Activated CD8-positive, alpha-beta memory T cell treated with anti-CD3 and anti-CD28 coated beads, Interleukin-2, amount 50 U/mL, for 1 hour (primary cell): ENCODE data around the gene COL18A1.

ENCODE experiments used
- DNase-seq: peaks from one replicate; pipeline ENCODE4 v3.0.0-alpha.2; 2020; ENCODE audit errors: extremely low read depth

COL18A1 gene

DNA sequence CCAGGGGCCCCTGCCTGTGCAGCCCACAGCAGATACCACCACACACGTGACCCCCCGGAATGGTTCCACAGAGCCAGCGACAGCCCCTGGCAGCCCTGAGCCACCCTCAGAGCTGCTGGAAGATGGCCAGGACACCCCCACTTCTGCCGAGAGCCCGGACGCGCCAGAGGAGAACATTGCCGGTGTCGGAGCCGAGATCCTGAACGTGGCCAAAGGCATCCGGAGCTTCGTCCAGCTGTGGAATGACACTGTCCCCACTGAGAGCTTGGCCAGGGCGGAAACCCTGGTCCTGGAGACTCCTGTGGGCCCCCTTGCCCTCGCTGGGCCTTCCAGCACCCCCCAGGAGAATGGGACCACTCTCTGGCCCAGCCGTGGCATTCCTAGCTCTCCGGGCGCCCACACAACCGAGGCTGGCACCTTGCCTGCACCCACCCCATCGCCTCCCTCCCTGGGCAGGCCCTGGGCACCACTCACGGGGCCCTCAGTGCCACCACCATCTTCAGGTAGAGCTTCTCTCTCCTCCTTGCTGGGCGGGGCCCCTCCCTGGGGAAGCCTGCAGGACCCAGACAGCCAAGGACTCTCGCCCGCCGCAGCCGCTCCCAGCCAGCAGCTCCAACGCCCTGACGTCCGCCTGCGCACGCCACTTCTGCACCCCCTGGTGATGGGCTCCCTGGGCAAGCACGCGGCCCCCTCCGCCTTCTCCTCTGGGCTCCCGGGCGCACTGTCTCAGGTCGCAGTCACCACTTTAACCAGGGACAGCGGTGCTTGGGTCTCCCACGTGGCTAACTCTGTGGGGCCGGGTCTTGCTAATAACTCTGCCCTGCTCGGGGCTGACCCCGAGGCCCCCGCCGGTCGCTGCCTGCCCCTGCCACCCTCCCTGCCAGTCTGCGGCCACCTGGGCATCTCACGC lies 51.0 kb downstream of the COL18A1 start:
- no peak for DNase-seq

DNA sequence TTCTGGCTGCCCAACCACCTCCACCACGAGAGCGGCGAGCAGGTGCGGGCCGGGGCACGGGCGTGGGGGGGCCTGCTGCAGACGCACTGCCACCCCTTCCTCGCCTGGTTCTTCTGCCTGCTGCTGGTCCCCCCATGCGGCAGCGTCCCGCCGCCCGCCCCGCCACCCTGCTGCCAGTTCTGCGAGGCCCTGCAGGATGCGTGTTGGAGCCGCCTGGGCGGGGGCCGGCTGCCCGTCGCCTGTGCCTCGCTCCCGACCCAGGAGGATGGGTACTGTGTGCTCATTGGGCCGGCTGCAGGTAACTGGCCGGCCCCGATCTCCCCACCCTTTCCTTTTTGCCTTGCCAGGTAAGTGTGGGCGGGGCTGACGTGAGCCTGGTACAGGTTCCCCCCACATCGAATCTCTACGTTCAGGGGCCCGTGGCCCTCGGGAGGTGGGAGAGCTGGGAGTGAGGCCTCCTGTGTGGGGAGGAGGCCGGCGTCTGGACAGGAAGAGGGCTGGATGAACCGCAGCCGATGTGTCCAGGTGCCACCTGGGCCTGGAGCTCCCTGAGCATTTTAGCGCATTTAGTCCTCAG lies 51.7 kb downstream of the COL18A1 start:
- no peak for DNase-seq

DNA sequence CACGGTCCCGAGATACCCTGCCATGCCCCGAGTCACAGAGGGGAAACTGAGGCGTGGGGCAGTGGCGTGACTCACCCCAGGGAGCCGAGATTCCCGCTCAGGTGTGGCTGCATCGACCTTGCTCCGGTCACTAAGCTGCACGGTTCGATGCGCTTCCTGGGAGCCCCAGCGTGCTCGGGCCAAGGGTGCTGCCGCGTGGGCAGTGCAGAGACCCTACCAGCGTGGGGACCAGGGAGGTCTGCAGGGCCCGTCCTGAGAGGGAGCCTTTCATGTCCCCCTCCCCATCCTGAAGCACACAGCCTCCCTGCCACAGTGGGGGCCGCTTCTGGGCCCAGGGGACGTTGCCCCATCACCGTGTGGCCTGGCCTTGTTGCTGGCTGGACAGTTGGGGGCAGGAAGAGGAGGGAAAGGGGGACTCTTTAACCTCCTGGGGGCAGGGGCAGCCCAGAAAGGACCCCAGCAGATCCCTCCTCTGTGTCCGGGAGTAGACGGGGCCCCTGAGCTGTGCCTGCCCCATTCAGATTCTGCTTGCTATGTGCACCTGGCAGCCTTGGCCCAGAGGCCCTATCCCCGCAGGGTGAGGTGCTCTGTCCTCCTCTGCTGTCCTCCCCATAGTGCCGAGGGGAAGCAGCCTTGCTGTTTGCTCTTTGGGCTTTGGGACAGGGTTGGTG lies 52.3 kb downstream of the COL18A1 start:
- no peak for DNase-seq

- DNase-seq: no peak
Observed at GRCh38 chr21:45457832-45458172, 52.8 kb downstream of the COL18A1 start.

DNA sequence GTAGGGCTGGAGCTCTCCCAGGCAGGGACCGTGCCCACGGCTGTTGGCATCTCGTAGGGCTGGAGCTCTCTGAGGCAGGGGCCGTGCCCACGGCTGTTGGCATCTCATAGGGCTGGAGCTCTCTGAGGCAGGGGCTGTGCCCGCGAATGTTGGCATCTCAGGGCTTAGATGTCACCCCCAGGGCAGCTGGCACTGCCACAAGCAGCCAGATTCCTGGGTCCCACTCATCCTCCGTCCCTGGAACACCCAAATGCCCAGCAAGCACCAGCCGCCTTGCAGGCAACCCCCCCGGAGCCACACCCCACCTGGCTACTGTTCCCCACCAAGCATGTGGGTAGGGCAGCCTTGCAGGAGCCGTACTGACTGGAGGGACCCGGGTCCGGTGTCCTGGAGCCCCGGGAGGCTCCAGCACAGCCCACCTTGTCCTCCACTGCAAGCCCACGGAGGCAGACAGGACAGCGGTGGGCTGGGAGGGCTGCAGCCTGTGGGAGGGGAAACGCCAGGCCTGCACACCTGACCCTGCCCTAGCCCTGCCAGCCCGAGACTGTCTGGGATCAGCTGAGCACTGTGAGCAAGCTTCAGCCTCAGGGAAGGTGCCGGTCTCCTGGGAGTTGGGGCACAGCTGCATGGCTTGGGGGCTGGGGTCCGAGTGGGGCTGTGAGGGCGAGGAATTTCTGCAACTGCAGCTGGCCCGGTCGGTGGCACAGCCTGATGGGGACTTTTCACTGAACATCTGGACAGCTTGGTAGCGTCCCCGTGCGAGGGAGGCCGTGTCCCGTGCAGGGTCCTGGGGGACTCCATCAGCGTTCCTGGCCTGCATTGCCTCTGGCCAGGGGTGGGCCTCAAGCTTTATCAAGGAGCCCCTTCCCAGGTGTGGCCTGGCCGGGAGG lies 53.6 kb downstream of the COL18A1 start:
- DNase-seq: no peak

DNA sequence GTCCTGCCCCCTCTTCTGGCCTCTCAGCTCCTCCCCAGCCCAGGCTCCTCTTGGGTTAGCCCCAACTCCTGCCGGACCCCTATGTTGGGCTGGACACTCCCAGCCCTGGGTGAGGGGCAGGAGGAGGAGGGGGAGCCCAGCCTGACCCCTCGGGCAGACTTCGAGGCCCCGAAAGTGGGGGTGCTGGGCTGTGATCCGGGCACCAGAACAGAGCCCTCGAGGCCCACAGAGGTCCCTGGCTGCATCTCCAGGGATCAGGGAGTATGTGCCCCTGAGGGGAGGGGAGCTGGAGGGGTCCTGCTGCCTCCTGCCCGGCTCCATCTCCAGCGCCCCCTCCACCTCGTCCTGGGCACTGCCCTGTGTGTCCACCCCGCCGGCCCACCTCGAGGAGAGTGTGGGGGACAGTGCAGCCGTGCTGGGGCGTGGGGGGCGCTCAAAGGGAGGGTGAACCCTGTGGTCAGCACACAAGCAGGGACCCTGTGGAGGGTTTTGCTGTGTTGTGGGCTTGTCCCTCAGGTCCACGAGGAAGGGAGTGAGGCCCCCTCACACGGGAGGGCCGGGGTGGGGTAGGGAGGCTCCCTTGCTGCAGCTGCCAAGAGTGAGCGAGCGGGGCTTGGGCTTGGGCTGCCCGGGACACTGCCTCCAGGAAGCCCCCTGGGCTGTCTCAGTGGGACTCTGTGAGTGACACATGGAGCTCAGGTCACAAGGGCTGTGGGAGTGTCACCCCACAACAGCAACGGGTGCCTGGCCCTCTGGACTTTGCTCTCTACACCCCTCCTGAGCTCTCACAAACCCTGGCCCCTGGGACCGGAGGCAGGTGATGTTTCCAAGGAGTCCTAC lies 54.4 kb downstream of the COL18A1 start:
- DNase-seq: no peak

GRCh38 chr21:45460011-45460565 lies 55.1 kb downstream of the COL18A1 start:
- DNase-seq: no peak

DNA sequence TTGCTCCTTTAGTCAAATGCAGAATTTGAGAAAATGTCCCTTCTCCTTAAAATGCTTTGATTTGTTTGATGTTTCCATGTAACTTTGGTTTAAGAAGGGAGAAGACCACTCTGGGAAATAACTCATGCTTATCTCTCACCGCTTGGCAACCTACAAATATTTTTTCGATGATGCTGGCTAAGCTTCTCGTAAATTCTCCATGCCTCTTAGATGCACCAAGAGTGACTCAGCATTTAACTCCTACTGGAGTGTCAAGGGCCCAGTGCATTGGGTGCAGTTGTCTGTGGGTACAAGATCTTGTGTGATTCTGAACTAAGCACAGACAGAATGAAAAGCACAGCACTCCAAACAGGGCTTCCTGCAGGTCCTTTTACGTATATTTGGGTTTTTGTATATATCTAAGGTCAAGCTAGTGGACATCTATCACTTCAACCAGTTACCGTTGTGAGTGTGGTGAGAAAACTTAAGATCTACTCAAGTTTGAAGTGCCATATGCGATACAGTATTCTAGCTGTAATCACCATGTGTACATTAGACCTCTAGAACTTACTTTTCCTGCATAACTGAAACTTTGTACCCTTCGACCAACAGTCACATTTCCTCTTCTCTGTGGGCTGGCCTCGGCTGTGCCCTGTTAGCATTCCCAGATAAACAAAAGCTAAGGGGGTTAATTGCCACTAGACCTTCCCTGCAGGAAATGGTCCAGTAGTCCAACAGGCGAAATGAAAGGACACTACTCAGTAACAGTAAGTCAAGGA lies 55.8 kb downstream of the COL18A1 start:
- no peak for DNase-seq

DNA sequence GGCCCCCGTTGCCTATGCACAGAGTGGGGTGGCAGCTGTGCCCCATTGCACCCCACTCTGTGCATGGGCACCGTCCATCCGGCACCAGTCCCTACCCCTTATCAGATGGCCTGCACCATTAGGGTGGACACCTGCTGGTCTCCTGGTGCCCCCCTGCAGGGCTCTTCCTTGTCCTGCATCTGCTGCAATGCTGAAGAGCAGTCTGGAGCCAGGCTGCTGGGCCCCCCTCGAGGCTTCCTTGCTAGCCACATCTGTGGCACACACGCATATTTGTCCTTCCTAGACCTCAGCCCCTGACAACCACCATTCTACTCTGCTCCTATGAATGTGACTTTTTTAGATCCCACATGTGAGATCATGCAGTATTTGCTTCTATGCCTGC lies 56.4 kb downstream of the COL18A1 start:
- DNase-seq: no peak

GRCh38 chr21:45461806-45462341 lies 56.9 kb downstream of the COL18A1 start:
- no peak for DNase-seq

- no peak for DNase-seq
Observed at GRCh38 chr21:45463871-45464270, 58.9 kb downstream of the COL18A1 start.

DNA sequence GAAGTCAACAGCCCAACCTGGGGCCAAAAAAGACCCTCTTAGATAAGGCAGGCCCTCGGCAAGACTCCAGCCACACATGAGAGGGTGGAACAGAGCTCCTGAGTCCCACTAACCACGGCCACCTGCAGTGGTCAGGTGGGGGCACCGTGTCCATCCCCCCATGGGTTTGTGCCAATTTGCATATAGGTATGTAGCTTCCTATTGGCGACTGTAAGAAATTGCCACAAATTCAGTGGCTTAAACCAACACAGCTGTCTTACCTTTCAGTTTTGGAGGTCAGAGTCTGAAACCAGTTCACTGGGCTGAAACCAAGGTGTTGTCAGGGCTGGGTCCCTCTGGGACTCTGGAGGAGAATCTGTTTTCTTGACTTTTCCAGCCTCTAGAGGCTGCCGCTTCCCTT lies 59.3 kb downstream of the COL18A1 start:
- DNase-seq: no peak

- DNase-seq: no peak
Observed at GRCh38 chr21:45465105-45465504, 60.1 kb downstream of the COL18A1 start.

DNA sequence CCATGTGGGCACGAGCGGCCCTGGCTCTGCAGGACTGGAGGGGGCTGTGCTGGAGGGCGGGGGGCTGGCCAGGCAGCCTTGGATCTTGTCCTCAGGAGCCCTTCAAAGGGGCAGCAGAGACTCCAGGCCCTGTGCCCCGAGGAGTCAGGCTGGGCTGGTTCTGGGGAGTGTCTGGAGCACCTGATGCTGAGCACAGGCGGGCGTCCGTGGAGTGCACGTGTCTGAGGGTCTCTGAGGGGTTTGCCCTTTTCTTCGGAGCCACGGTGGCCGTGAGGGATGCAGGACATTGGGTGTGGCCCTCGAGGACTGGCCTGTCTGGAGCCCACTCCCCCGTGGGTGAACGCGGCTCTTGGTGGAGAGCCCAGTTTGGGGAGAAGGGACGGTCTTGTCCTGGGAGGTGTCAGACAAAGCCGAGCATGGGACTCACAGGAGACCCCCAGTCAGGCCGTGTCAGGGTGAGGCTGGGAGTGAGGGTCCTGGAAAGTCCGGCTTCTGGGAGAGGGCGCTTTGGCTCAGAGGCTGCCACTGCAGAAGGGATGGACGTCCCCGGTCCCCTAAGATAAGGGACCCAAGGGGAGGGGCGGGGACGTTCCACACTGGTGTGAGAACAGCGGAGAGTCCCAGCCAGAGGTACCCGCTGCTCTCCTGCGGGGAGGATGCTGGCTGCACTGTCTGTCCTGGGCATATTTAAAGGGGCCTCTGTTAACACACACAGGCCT lies 60.8 kb downstream of the COL18A1 start:
- DNase-seq: no peak

- no peak for DNase-seq
Observed at GRCh38 chr21:45466330-45467220, 61.6 kb downstream of the COL18A1 start.

DNA sequence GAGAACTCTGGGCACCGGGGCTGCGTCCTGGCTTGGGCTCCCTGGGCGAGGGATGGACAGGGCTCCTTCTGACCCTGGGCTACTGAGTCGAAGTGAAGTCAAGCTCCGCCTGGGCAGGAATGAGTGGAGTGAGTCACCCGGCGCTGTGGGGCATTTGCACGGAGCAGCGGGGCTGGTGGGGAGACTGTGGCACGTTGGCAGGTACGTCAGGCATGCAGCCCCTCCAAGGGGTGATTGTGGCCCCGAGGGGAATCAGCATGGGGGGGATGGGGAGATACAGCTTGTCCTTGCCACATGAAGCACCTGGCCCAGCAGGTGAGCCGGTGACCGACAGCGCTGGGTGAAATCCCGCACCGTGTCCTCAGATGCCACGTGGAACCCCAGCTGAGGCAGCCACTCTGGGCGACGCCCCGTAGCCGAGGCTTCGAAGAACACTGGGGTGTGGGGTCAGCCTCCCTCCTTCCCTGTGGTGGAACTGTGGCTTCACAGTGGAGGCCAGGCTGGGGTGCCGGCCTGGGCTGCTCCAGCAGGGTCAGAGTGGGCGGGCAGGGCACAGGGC lies 62.3 kb downstream of the COL18A1 start:
- no peak for DNase-seq

GRCh38 chr21:45468051-45468970 lies 63.3 kb downstream of the COL18A1 start:
- DNase-seq: no peak
